Adrenal gland (tissue), 12 donors: ENCODE data around the gene CACNA1D. TPM values are rescaled to one million over a fixed set of nuclear protein-coding genes. Genes with fewer than 3 reads are reported as not detected.

Source experiments
- DNase-seq, 7 donors: peaks; one replicate each; pipeline ENCODE4 v3.0.0-alpha.2; 2019 to 2020
- H3K27ac ChIP-seq, 5 donors: fragments of 200-600 bp; sonication (generic) in 4 of 5; 1 replicate in 3 of 5; 2 replicates in 2 of 5; pipeline versions ENCODE4 v1.5.1 to v1.8.0; 2016 to 2020; ENCODE audit warnings: mild to moderate bottlenecking in 1 of 5
- H3K27me3 ChIP-seq: fragments of 200-600 bp; 2 replicates; pipeline ENCODE4 v1.8.0; 2021
- H3K36me3 ChIP-seq, 2 donors: fragments of 200-600 bp; replicated peaks in 1 of 2; 1 replicate in 1 of 2; 2 replicates in 1 of 2; pipeline versions ENCODE4 v1.5.1 to v1.8.0; 2018 to 2022
- H3K4me1 ChIP-seq, 2 donors: fragments of 200-600 bp; replicated peaks in 1 of 2; 1 replicate in 1 of 2; 2 replicates in 1 of 2; pipeline versions ENCODE4 v1.5.1 to v1.8.0; 2018 to 2021
- H3K4me3 ChIP-seq, 4 donors: fragments of 200-600 bp; sonication (generic) in 3 of 4; one replicate each; pipeline ENCODE4 v1.5.1; 2016 to 2018
- H3K9me3 ChIP-seq, 3 donors: fragments of 200-600 bp; sonication (generic) in 1 of 3; replicated peaks in 1 of 3; 1 replicate in 2 of 3; 2 replicates in 1 of 3; pipeline versions ENCODE4 v1.5.1 to v1.8.0; 2016 to 2021
- POLR2A ChIP-seq, 2 donors: fragments of 450-650 bp; IDR thresholded peaks; one replicate each; pipeline ENCODE4 v1.6.1; 2017; ENCODE audit warnings: antibody characterized with exemption in 2 of 2, mild to moderate bottlenecking in 2 of 2, moderate library complexity in 1 of 2
- WGBS, 4 donors: extraction: QIAGEN DNeasy Blood & Tissue Kit in 2 of 4; methylation state at CpG; one replicate each; pipeline versions ENCODE4 v1.1.5 to v1.1.7; 2013 to 2017; 5-methylcytosine and 5-hydroxymethylcytosine counted together
- intact Hi-C, 2 donors: fragments of 100-400 bp; cut with DNase I; formaldehyde crosslinking; loops; one replicate each; pipeline versions ENCODE4 v1.14.1 to v1.15.0; 2022 to 2023
- polyA plus RNA-seq, 3 donors: library from polyadenylated mRNA; stranded (reverse); fragments of 200-250 nt in 2 of 3; fragments of 350-450 nt in 1 of 3; fragmentation: Illumina TruSeq in 1 of 3; extraction: RNeasy Lipid Tissue Mini Kit (QIAGEN cat#74804) in 1 of 3; gene quantifications; one replicate each; pipeline ENCODE4 v1.2.3, GENCODE V29; 2013 to 2014
- total RNA-seq, 9 donors: library from RNA; depleted of rRNA in 4 of 9; stranded (reverse); fragments of >200 nt in 4 of 9; fragments of 120-200 nt in 1 of 9; fragmentation: NEBNext Ultra II Directional in 1 of 9; extraction: Animal tissue kit (Norgen Biotek cat#: 25700) in 1 of 9; gene quantifications; one replicate each; pipeline versions ENCODE4 v1.1.0 to v1.2.4, GENCODE V29; 2013 to 2023
- TF ChIP-seq, protein P1 (sequence below), 6 experiments: fragments of 450-650 bp in 4 of 6; fragments of 200-600 bp in 2 of 6; sonication (generic) in 1 of 6; IDR thresholded peaks; 1 replicate in 5 of 6; 2 replicates in 1 of 6; pipeline versions ENCODE4 v1.5.1 to v1.8.0; 2016 to 2021; ENCODE audit warnings: antibody characterized with exemption in 6 of 6, mild to moderate bottlenecking in 2 of 6, moderate library complexity in 1 of 6
- donor health status: healthy with polysubstance abuse.
- donor health status: Bipolar disorder and iron deficiency.
- donor health status: DM: yes; HTN: yes; CAD: no.
- donor health status: DM: no; HTN: no; CAD: no.
- donor health status: DM: no; HTN: no; CAD: no.
- donor health status: DM: yes; HTN: yes; CAD: no.

Gene CACNA1D
- total and polyA plus RNA-seq, 12 donors, result 25.8 to 111 (median 63.0) TPM

DNA sequence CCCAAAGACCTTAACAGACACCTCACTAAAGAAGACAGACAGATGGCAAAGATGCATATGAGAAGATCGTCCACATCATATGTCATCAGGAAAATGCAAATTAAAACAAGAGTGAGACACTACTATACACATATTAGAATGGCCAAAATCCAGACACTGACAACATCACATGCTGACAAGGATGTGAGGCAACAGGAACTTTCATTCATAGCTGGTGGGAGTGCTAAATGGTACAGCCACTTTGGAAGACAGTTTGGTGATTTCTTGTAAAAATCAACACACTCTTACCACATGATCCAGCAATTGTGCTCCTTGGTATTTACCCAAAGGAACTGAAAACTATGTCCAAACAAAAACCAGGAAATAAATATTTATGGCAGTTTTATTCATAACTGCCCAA lies 334.2 kb downstream of the CACNA1D start:
- TF ChIP-seq, protein P1, sequence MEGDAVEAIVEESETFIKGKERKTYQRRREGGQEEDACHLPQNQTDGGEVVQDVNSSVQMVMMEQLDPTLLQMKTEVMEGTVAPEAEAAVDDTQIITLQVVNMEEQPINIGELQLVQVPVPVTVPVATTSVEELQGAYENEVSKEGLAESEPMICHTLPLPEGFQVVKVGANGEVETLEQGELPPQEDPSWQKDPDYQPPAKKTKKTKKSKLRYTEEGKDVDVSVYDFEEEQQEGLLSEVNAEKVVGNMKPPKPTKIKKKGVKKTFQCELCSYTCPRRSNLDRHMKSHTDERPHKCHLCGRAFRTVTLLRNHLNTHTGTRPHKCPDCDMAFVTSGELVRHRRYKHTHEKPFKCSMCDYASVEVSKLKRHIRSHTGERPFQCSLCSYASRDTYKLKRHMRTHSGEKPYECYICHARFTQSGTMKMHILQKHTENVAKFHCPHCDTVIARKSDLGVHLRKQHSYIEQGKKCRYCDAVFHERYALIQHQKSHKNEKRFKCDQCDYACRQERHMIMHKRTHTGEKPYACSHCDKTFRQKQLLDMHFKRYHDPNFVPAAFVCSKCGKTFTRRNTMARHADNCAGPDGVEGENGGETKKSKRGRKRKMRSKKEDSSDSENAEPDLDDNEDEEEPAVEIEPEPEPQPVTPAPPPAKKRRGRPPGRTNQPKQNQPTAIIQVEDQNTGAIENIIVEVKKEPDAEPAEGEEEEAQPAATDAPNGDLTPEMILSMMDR (IDR thresholded peaks at IDR 0.05), result no peak
- TF ChIP-seq POLR2A (IDR thresholded peaks at IDR 0.05), result no peak
- Histone ChIP-seq H3K27ac (no peak overlapping the region), H3K27me3 (no peaks in the 10 kb centered on the region), H3K36me3 (no peaks in the 10 kb centered on the region), H3K4me3 (no peak overlapping the region), H3K4me1 (no peaks in the 10 kb centered on the region), H3K9me3 (no peaks in the 10 kb centered on the region)
- WGBS, 4 donors, result 66 to 87% (median 70%) methylated on average over 1 of the region's 1 CpG
- intact Hi-C loops, result no loop called here
- DNase-seq, result no peak

DNA sequence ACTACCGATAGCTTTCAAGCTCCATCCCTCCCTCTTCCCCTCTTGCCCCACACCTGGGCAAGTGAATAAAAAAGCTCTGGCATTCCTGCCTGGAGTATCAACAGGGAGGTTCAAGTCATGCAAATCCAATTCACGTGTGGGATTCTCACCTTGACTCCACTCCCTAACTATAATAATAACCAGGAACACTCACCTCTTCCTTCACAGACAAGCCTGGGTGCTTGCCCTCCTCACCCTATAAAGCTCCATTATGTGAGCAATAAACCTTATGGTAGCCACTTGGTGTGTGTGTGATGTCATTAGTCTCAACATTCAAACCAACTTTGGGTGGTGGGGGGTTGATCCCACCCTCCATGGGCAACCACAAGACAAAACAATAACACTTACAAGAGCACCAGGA lies 335.2 kb downstream of the CACNA1D start:
- intact Hi-C loops, result no loop called here
- H3K4me3 ChIP-seq, result no peak overlapping the region
- WGBS, 4 donors, result 73 to 74% (median 73%) methylated on average over 2 of the region's 2 CpGs
- TF ChIP-seq, protein P1 (IDR thresholded peaks at IDR 0.05), result no peak
- TF ChIP-seq POLR2A (IDR thresholded peaks at IDR 0.05), result no peak
- peak in 1 of 7 donors; percentile 23 for DNase-seq
- H3K36me3 ChIP-seq, result no peaks in the 10 kb centered on the region
- H3K27me3 ChIP-seq, result no peaks in the 10 kb centered on the region
- no peaks in the 10 kb centered on the region for H3K4me1 ChIP-seq
- no peak overlapping the region for H3K27ac ChIP-seq
- no peaks in the 10 kb centered on the region for H3K9me3 ChIP-seq

DNA sequence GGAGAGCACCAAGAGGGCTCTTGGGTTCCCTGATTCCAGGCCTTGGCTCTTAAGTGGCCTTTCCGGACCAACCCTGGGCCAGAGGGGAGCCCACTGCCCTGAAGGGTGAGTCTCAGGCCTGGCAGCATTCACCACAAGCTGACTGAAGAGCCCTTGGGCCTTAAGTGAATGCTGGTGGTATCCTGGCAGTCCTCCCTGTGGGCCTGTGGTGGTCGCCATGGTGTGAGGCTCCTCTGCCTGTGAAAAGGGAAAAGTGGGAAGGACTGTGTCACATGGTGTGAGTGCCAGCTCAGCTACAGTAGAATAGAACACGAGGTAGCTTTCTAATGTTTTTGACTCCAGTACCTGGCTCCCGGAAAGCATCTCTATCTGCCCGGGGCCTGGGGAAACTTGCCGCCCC lies 336.5 kb downstream of the CACNA1D start:
- no peaks in the 10 kb centered on the region for H3K36me3 ChIP-seq
- no peaks in the 10 kb centered on the region for H3K9me3 ChIP-seq
- no peaks in the 10 kb centered on the region for H3K4me1 ChIP-seq
- intact Hi-C loops, result no loop called here
- H3K27me3 ChIP-seq, result no peaks in the 10 kb centered on the region
- TF ChIP-seq, protein P1 (IDR thresholded peaks at IDR 0.05), result no peak
- no peak for TF ChIP-seq POLR2A (IDR thresholded peaks at IDR 0.05)
- DNase-seq, result peak in 1 of 7 donors; percentile 48
- no peak overlapping the region for H3K27ac ChIP-seq
- 60 to 86% (median 83%) methylated on average over 2 to 6 of the region's 6 CpGs; no CpG with 5 or more reads in 1 of the 4 donors for WGBS, 4 donors
- H3K4me3 ChIP-seq, result no peak overlapping the region

DNA sequence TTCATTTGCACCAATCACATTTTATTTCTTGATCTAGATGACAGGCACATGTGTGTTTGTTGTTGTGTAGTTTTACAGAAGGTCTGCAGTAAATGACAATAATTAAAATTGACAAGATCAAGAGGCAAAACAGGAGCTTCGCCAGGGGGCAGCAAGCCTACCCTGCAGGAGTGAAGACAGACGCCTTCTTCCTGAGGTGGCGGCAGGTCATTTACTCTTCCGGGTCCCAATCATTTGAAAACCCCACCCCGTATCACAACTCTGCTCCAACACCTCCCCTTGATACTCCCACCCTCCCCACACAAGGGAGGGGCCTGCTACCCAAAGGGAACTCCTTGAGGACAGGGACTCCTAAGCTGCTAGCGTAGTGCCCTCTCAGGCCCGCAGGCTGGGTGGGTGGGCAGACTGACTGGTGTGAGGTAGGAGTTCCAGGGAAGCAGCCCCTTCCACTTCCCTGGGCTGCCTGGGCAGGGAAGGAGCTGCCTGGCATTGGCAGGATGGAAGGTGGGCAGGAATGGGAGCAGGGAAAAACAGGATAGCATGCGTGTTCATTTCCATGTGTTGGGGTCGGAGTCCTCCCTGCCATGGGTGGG lies 338.7 kb downstream of the CACNA1D start:
- 86 to 94% (median 90%) methylated on average over 9 of the region's 9 CpGs for WGBS, 4 donors
- DNase-seq, result peak in 1 of 7 donors; percentile 34
- Histone ChIP-seq H3K36me3 (no peaks in the 10 kb centered on the region), H3K9me3 (no peaks in the 10 kb centered on the region), H3K27ac (no peak overlapping the region), H3K27me3 (no peaks in the 10 kb centered on the region), H3K4me1 (no peaks in the 10 kb centered on the region), H3K4me3 (no peak overlapping the region)
- no peak for TF ChIP-seq POLR2A (IDR thresholded peaks at IDR 0.05)
- TF ChIP-seq, protein P1 (IDR thresholded peaks at IDR 0.05), result no peak
- intact Hi-C loops, result no loop called here
